Gastrocnemius medialis (tissue), 4 donors: Measurements from ENCODE around the gene CACTIN. TPM values are rescaled to one million over a fixed set of nuclear protein-coding genes. Genes with fewer than 3 reads are reported as not detected.

Source experiments
- ATAC-seq, 2 donors: fragments of 150-250 bp; one replicate each; pipeline ENCODE4 v1.9.1; 2016
- DNase-seq, 2 donors: peaks; one replicate each; pipeline ENCODE4 v3.0.0-alpha.2; 2019
- H3K27ac ChIP-seq, 4 donors: fragments of 200-600 bp; sonication (generic); 1 replicate in 1 of 4; 2 replicates in 3 of 4; pipeline ENCODE4 v1.5.1; 2016 to 2018; ENCODE audit warnings: mild to moderate bottlenecking in 2 of 4, moderate library complexity in 1 of 4
- H3K27me3 ChIP-seq, 3 donors: fragments of 200-600 bp; sonication (generic) in 2 of 3; 1 replicate in 1 of 3; 2 replicates in 2 of 3; pipeline versions ENCODE4 v1.5.1 to v1.6.0; 2016 to 2019; ENCODE audit warnings: mild to moderate bottlenecking in 1 of 3, moderate library complexity in 1 of 3
- H3K36me3 ChIP-seq, 2 donors: fragments of 200-600 bp; sonication (generic) in 1 of 2; one replicate each; pipeline ENCODE4 v1.5.1; 2017 to 2018
- H3K4me1 ChIP-seq, 2 donors: fragments of 200-600 bp; sonication (generic) in 1 of 2; one replicate each; pipeline ENCODE4 v1.5.1; 2016 to 2017; ENCODE audit warnings: mild to moderate bottlenecking in 2 of 2
- H3K4me3 ChIP-seq, 4 donors: fragments of 200-600 bp; sonication (generic) in 3 of 4; 1 replicate in 1 of 4; 2 replicates in 3 of 4; pipeline ENCODE4 v1.5.1; 2016 to 2019; ENCODE audit warnings: mild to moderate bottlenecking in 2 of 4
- H3K9me3 ChIP-seq, 3 donors: fragments of 200-600 bp; sonication (generic) in 2 of 3; 1 replicate in 1 of 3; 2 replicates in 2 of 3; pipeline ENCODE4 v1.5.1; 2016 to 2019
- CTCF ChIP-seq, 5 experiments: fragments of 450-650 bp in 3 of 5; fragments of 200-600 bp in 2 of 5; sonication (generic) in 2 of 5; IDR thresholded peaks in 4 of 5; conservative IDR thresholded peaks in 1 of 5; 1 replicate in 4 of 5; 2 replicates in 1 of 5; pipeline ENCODE4 v1.5.1; 2016 to 2019; ENCODE audit warnings: antibody characterized with exemption in 5 of 5, mild to moderate bottlenecking in 3 of 5, moderate library complexity in 3 of 5
- POLR2A ChIP-seq, 2 donors: fragments of 450-650 bp; IDR thresholded peaks; one replicate each; pipeline ENCODE4 v1.6.1; 2017; ENCODE audit warnings: antibody characterized with exemption in 2 of 2, mild to moderate bottlenecking in 2 of 2, moderate library complexity in 2 of 2
- in situ Hi-C, 4 donors: fragments of 200-750 bp; cut with MboI; loops; one replicate each; pipeline versions ENCODE4 v1.15.0 to v1.8.0; 2017; ENCODE audit warnings: low sequenced_read_pairs in 4 of 4
- intact Hi-C: fragments of 100-400 bp; cut with DNase I; formaldehyde crosslinking; loops from one replicate; pipeline ENCODE4 v1.15.1; 2023; ENCODE audit warnings: low total_unique reads
- total RNA-seq, 4 donors: library from RNA; depleted of rRNA; stranded (reverse); fragments of >200 nt; gene quantifications; one replicate each; pipeline versions ENCODE4 v1.1.0 to v1.2.3, GENCODE V29; 2016

The CACTIN gene
- total RNA-seq, 4 donors from 2014 or later, result 19.5 to 28.4 (median 27.4) TPM

GRCh38 chr19:3591876-3592613 is 34.5 kb downstream of the CACTIN start:
- Histone ChIP-seq H3K27ac (no peak overlapping the region), H3K27me3 (peaks cover 0 to 2% (median 0%) of the 10 kb centered on the region in 3 donors), H3K4me1 (peaks cover 3 to 4% of the 10 kb centered on the region in 2 donors), H3K9me3 (no peaks in the 10 kb centered on the region), H3K4me3 (no peak overlapping the region), H3K36me3 (no peaks in the 10 kb centered on the region)
- TF ChIP-seq CTCF (IDR thresholded peaks at IDR 0.05 in 4 of 5, conservative IDR thresholded peaks at IDR 0.05 in 1 of 5) (no peak), POLR2A (IDR thresholded peaks at IDR 0.05) (no peak)
- DNase-seq (no peak), ATAC-seq (no peak)
- intact Hi-C loops (no loop called here), in situ Hi-C loops (no loop called here)

GRCh38 chr19:3590991-3591659 is 35.5 kb downstream of the CACTIN start:
- no peak for ATAC-seq
- Histone ChIP-seq H3K27ac (no peak overlapping the region), H3K9me3 (no peaks in the 10 kb centered on the region), H3K27me3 (peaks cover 3 to 7% (median 6%) of the 10 kb centered on the region in 3 donors), H3K4me1 (peaks cover 5 to 10% of the 10 kb centered on the region in 2 donors), H3K4me3 (no peak overlapping the region), H3K36me3 (no peaks in the 10 kb centered on the region)
- in situ Hi-C loops (no loop called here), intact Hi-C loops (no loop called here)
- TF ChIP-seq POLR2A (IDR thresholded peaks at IDR 0.05) (no peak), CTCF (IDR thresholded peaks at IDR 0.05 in 4 of 5, conservative IDR thresholded peaks at IDR 0.05 in 1 of 5) (no peak)
- no peak for DNase-seq

- Histone ChIP-seq H3K4me3 (no peak overlapping the region), H3K27ac (no peak overlapping the region), H3K9me3 (no peaks in the 10 kb centered on the region), H3K36me3 (no peaks in the 10 kb centered on the region), H3K4me1 (peaks cover 10 to 11% of the 10 kb centered on the region in 2 donors), H3K27me3 (peaks cover 10 to 15% (median 15%) of the 10 kb centered on the region in 3 donors)
- TF ChIP-seq POLR2A (IDR thresholded peaks at IDR 0.05), result no peak
- TF ChIP-seq CTCF (IDR thresholded peaks at IDR 0.05 in 4 of 5, conservative IDR thresholded peaks at IDR 0.05 in 1 of 5), result no peak
- in situ Hi-C loops, result no loop called here
- ATAC-seq (no peak), DNase-seq (no peak)
- intact Hi-C loops, result no loop called here
Observed at GRCh38 chr19:3589949-3590348, 36.6 kb downstream of the CACTIN start.

GRCh38 chr19:3589439-3589838 is 37.2 kb downstream of the CACTIN start:
- Histone ChIP-seq H3K9me3 (no peaks in the 10 kb centered on the region), H3K4me1 (peaks cover 10 to 11% of the 10 kb centered on the region in 2 donors), H3K27me3 (peaks cover 12 to 15% (median 15%) of the 10 kb centered on the region in 3 donors), H3K27ac (no peak overlapping the region), H3K36me3 (no peaks in the 10 kb centered on the region), H3K4me3 (no peak overlapping the region)
- no peak for ATAC-seq
- in situ Hi-C loops, result no loop called here
- no peak for DNase-seq
- TF ChIP-seq POLR2A (IDR thresholded peaks at IDR 0.05) (no peak), CTCF (IDR thresholded peaks at IDR 0.05 in 4 of 5, conservative IDR thresholded peaks at IDR 0.05 in 1 of 5) (no peak)
- intact Hi-C loops, result no loop called here
